Suppressor macrophage treated with lipopolysaccharide for 4 hours (primary cell): ENCODE results near the gene TBC1D14.
"Not testable (repeated sequence)": the region's sequence is repeated elsewhere in the genome, so short reads cannot be mapped to it uniquely, and the experiment has no call there.

Experiments used
- DNase-seq: peaks from one replicate; pipeline ENCODE4 v3.0.0-alpha.2; 2020

The TBC1D14 gene

GRCh38 chr4:6909113-6909969 is at the start of gene TBC1D14:
TBC1D14 (plus strand) TSS chr4:6909826; CDS start chr4:6923390, 13,564 bp downstream.
- peak; percentile 92 for DNase-seq

GRCh38 chr4:6868386-6868785 is 41.2 kb upstream of the TBC1D14 start:
- no peak for DNase-seq

- no peak for DNase-seq
Observed at GRCh38 chr4:6869944-6870343, 39.7 kb upstream of the TBC1D14 start.

- DNase-seq = no peak
Observed at GRCh38 chr4:6873291-6873690, 36.3 kb upstream of the TBC1D14 start.

GRCh38 chr4:6873792-6874461 is 35.7 kb upstream of the TBC1D14 start:
- peak; percentile 78 for DNase-seq

- no peak for DNase-seq
Observed at GRCh38 chr4:6874981-6875380, 34.6 kb upstream of the TBC1D14 start.

- DNase-seq = peak; percentile 85
Observed at GRCh38 chr4:6875431-6875831, 34.2 kb upstream of the TBC1D14 start.

- DNase-seq = no peak
Observed at GRCh38 chr4:6876440-6876839, 33.2 kb upstream of the TBC1D14 start.

- no peak for DNase-seq
Observed at GRCh38 chr4:6877067-6877466, 32.6 kb upstream of the TBC1D14 start.

- DNase-seq = no peak
Observed at GRCh38 chr4:6878451-6879059, 31.1 kb upstream of the TBC1D14 start.

- DNase-seq = no peak
Observed at GRCh38 chr4:6880691-6881090, 28.9 kb upstream of the TBC1D14 start.

GRCh38 chr4:6881908-6882307 is 27.7 kb upstream of the TBC1D14 start:
- no peak for DNase-seq

- DNase-seq = no peak
Observed at GRCh38 chr4:6884341-6884870, 25.2 kb upstream of the TBC1D14 start.

GRCh38 chr4:6885953-6886557 is 23.6 kb upstream of the TBC1D14 start:
- DNase-seq = peak; percentile 83

GRCh38 chr4:6886886-6887285 is 22.7 kb upstream of the TBC1D14 start:
- DNase-seq = no peak

GRCh38 chr4:6887591-6888371 is 21.8 kb upstream of the TBC1D14 start:
- DNase-seq = peak; percentile 69

GRCh38 chr4:6888506-6889071 is 21.0 kb upstream of the TBC1D14 start:
- no peak for DNase-seq

- DNase-seq = no peak
Observed at GRCh38 chr4:6889101-6889735, 20.4 kb upstream of the TBC1D14 start.

- DNase-seq = no peak
Observed at GRCh38 chr4:6889736-6890324, 19.8 kb upstream of the TBC1D14 start.

- DNase-seq = no peak
Observed at GRCh38 chr4:6890358-6890757, 19.3 kb upstream of the TBC1D14 start.

GRCh38 chr4:6890971-6891370 is 18.7 kb upstream of the TBC1D14 start:
- not testable (repeated sequence) for DNase-seq
